ENCODE results near the gene BLOC1S4.

The BLOC1S4 gene

DNA sequence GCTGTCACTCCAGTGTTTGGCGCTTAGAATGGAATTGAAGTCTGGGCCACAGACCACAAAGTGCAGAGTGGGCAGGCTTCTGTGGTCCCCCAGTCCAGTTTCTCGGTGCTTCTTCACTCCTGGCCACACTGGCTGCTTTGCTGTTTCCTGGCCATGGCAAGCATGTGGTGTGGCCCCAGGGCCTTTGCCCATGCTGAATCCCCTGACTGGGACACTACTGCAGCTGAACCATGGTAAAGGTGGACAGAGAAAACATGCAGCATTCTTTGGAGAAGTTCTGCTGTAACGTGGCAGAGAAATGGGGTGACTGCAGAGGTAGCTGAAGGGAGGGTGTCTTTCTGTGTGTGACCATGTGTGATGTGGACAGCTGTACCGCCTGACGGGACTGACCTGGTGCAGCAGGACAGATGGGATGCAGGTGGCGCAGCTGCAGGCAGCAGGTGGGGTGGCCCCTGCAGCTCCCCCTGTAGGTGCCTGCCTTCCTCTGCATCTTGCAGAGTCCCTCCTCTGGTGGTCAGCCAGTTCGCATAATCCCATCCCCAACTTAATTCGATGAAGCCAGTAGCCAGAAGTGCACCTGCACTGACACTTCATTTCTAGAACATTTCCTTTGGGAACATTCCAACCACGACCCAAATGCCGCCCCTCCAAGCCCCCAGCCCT, 35.5 kb upstream of the BLOC1S4 start:
- Histone ChIP-seq H3K9me3 (ENCODE audit: control insufficient read depth, insufficient read depth, low read length) (no peaks in the 10 kb centered on the region), H3K27ac (ENCODE audit: low read depth, low read length) (no peak overlapping the region), H3K36me3 (ENCODE audit: control insufficient read depth, insufficient read depth, low read length) (peaks cover 24% of the 10 kb centered on the region), H3K4me1 (ENCODE audit: control insufficient read depth, insufficient read depth, low read length) (peaks cover 7% of the 10 kb centered on the region), H3K27me3 (ENCODE audit: control insufficient read depth, insufficient read depth, low read length) (no peaks in the 10 kb centered on the region), H3K9ac (ENCODE audit: low read depth, low read length) (no peak overlapping the region), H3K4me3 (ENCODE audit: low read depth, low read length) (no peak overlapping the region)

DNA sequence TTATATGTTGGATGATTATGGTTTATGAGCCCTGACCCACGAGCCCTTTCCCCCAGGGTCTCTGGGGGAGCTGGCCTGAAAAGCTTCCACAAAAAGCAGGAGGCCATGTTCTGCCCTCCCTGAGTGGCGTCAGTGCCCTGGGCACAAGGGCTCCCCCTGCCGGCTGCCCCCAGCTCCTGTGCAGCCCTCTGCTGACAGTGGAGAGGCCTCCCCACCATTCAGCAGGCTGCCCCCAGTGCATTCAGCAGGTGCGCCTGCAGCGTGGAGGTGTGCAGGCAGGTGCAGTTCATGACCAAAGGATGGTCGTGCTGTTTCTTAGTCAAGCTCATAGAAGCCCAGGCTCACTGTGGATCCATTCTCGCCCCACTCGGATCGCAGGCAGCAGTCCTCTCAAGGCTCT, 34.8 kb upstream of the BLOC1S4 start:
- H3K9me3 ChIP-seq (ENCODE audit: control insufficient read depth, insufficient read depth, low read length) = no peaks in the 10 kb centered on the region
- no peaks in the 10 kb centered on the region for H3K27me3 ChIP-seq (ENCODE audit: control insufficient read depth, insufficient read depth, low read length)
- peaks cover 17% of the 10 kb centered on the region for H3K36me3 ChIP-seq (ENCODE audit: control insufficient read depth, insufficient read depth, low read length)
- 0 out of 2 replicates have a peak, but pooled peaks cover 5% of the 10 kb centered on the region for H3K4me1 ChIP-seq (ENCODE audit: control insufficient read depth, insufficient read depth, low read length)
- no peak overlapping the region for H3K27ac ChIP-seq (ENCODE audit: low read depth, low read length)
- no peak overlapping the region for H3K4me3 ChIP-seq (ENCODE audit: low read depth, low read length)
- H3K9ac ChIP-seq (ENCODE audit: low read depth, low read length) = no peak overlapping the region

DNA sequence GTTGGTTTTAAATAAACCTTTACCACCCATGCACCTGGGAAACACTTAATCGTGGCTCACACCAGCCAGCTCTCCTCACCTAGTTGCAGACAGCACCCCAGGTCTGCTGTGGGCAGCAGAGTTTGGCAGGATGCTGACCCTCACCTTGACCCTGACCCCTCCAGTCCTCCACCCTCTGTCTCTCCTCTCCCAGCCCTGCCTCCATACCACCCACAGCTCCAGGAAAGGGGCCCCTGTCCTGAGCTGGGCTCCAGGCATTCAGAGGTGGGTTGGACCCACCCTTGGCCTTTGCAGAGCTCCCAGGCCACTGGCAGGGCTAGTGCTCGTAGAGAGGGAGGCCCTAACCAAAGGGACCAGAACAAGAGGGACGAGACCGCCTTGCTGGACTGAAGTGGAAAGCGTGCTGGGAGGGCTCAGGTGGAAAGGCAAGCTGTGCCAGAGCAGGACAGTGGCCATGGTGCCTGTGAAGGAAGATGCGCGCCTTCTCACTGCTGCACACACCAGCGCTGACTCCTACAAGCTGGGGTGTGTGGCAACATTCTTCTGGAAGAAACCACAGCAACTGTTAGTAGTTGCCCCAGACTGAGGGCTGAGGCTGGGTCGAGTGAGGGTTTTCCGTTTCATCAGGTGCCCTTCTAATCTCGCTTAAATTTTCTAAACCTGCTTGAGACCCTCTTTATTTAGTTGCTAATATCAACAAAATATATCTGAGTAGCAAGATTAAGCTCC, 32.9 kb upstream of the BLOC1S4 start:
- no peaks in the 10 kb centered on the region for H3K27me3 ChIP-seq (ENCODE audit: control insufficient read depth, insufficient read depth, low read length)
- no peak overlapping the region for H3K27ac ChIP-seq (ENCODE audit: low read depth, low read length)
- no peaks in the 10 kb centered on the region for H3K9me3 ChIP-seq (ENCODE audit: control insufficient read depth, insufficient read depth, low read length)

DNA sequence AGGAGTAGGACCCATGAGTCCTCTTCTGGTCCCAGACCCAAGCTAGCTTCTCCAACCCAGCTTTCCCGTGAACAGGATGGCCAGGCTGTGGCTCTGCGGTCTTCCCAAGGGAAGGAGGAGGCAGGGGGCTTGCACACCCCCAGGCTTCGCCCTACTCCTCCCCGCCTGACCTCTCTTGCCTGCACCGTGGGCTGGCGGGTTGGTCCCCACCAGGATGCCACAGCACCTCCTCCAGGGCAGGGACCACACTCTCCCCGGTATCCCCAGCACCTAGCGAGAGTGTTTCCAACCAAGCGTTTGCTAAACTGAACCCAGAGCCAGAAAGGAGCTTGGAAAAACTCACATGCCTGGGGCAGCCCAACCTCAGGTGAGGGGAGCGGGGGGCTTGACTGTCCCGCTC, 31.3 kb upstream of the BLOC1S4 start:
- H3K27ac ChIP-seq (ENCODE audit: low read depth, low read length) = no peak overlapping the region

More for the DNA sequence above, 32.9 kb upstream of the BLOC1S4 start:
- H3K4me1 ChIP-seq (ENCODE audit: control insufficient read depth, insufficient read depth, low read length) = no peaks in the 10 kb centered on the region
- no peaks in the 10 kb centered on the region for H3K36me3 ChIP-seq (ENCODE audit: control insufficient read depth, insufficient read depth, low read length)
- H3K4me3 ChIP-seq (ENCODE audit: low read depth, low read length) = no peak overlapping the region
- H3K9ac ChIP-seq (ENCODE audit: low read depth, low read length) = no peak overlapping the region

DNA sequence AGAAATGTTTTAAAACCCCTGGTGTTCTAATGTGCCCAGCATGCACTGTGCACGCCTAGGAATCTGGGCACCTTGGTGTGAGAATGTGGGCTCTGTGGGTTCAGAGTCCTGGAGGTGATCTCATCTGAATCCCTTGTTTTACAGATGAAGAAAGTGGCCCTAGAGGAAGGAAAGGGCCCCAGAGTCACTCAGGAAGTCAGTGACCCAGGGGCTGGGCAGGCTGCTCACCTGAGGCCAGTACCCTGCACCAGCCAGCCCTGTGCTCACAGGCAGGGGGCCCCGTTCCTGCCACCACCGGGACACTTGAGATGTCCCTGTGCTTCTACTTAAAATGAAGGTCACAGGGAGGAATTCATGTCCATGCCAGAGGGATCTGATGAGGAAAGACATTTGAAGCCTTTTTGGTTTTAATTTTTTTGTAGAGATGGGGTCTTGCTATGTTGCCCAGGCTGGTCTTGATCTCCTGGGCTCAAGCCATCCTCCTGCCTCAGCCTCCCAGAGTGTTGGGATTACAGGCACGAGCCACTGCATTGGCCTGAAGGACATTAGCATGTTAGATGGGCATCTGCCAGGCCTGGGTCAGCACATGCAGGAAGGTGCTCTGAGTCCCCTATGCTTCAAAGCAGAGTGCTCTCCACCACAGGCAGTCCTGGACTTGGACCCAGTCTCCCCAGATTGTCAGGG, 29.7 kb upstream of the BLOC1S4 start:
- Histone ChIP-seq H3K4me1 (ENCODE audit: control insufficient read depth, insufficient read depth, low read length) (peaks cover 10% of the 10 kb centered on the region; the same call in 1 of the 2 replicates), H3K9ac (ENCODE audit: low read depth, low read length) (no peak overlapping the region), H3K9me3 (ENCODE audit: control insufficient read depth, insufficient read depth, low read length) (no peaks in the 10 kb centered on the region), H3K4me3 (ENCODE audit: low read depth, low read length) (no peak overlapping the region), H3K36me3 (ENCODE audit: control insufficient read depth, insufficient read depth, low read length) (no peaks in the 10 kb centered on the region), H3K27me3 (ENCODE audit: control insufficient read depth, insufficient read depth, low read length) (no peaks in the 10 kb centered on the region), H3K27ac (ENCODE audit: low read depth, low read length) (no peak overlapping the region)

More for the DNA sequence above, 31.3 kb upstream of the BLOC1S4 start:
- Histone ChIP-seq H3K36me3 (ENCODE audit: control insufficient read depth, insufficient read depth, low read length) (no peaks in the 10 kb centered on the region), H3K4me1 (ENCODE audit: control insufficient read depth, insufficient read depth, low read length) (peaks cover 10% of the 10 kb centered on the region; the same call in 1 of the 2 replicates), H3K27me3 (ENCODE audit: control insufficient read depth, insufficient read depth, low read length) (no peaks in the 10 kb centered on the region), H3K9me3 (ENCODE audit: control insufficient read depth, insufficient read depth, low read length) (no peaks in the 10 kb centered on the region), H3K9ac (ENCODE audit: low read depth, low read length) (no peak overlapping the region), H3K4me3 (ENCODE audit: low read depth, low read length) (no peak overlapping the region)

DNA sequence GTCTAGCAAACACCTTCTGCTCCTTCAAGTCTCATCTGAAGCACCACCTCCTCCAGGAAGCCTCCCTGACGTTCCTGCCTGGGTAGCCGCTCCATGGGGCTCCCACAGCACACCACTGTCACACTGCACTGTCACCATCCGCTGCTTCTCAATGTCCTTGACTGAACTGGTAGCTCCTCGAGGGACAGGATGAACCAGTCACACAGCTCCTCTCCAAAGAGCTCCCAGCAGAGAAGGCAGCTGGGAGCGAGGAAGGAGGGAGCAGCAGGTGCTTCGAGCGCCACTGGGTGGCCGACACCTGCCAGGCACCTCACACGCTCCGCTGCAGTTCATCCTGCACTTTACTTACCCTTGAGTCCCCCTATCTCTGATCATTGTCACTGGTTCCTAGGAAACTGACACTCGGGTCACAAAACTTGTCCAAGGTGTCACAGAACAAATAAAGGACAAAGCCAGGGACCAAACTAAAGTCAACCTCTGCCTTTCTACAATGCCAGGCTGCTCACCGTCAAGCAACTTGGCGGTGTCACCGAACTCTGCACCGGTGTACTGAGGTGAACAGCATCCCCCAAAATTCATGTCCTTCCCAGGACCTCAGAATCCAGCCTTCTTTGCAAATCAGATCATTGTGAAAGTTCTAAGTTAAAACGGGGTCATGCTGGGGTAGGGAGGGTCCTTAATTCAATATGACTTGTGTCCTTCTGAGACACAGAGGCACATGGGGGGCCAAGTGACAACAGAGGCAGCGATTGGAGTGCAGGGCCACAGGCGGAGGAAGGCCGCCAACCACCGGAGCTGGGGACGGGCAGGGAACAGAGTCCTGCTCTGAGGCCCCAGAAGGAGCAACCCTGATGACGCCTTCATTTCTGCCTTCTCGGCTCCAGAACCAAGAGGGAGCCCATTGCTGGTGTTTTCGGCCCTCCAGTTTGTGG, 27.8 kb upstream of the BLOC1S4 start:
- peak overlapping the region; percentile 76 for H3K27ac ChIP-seq (ENCODE audit: low read depth, low read length)
- no peak overlapping the region for H3K4me3 ChIP-seq (ENCODE audit: low read depth, low read length)
- H3K27me3 ChIP-seq (ENCODE audit: control insufficient read depth, insufficient read depth, low read length) = no peaks in the 10 kb centered on the region
- no peaks in the 10 kb centered on the region for H3K36me3 ChIP-seq (ENCODE audit: control insufficient read depth, insufficient read depth, low read length)
- no peaks in the 10 kb centered on the region for H3K9me3 ChIP-seq (ENCODE audit: control insufficient read depth, insufficient read depth, low read length)
- H3K4me1 ChIP-seq (ENCODE audit: control insufficient read depth, insufficient read depth, low read length) = peaks cover 10% of the 10 kb centered on the region; the same call in 1 of the 2 replicates
- H3K9ac ChIP-seq (ENCODE audit: low read depth, low read length) = no peak overlapping the region

DNA sequence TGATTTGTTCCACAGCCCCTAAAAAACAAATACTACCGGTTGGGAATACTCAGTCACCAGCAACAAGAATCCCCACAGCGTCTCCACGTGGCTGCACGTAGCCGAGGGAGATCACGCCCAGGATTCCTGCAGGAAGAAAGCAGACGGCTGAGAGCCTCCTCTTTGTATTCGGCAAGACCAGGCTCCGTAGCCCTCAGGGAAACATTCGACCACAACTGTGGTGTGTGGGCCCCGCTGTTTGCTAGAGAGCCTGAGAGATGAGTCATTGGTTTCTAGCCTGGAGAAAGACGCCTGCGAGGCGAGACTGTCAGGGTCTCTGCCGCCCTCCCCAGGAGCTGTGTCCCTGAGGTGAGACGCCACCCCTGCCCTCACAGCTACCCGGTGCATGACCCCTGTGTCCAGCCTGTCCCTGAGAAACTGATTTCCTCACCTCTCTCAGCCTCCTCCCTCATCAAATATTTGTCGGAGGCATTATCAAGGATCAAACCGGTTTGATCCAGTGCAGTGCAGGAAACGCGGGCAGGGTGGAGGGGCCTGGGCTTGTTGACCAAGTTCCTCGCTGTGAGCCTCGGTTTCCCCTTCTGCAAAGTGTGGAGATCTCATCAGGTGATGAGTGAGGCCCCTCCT, 27.0 kb upstream of the BLOC1S4 start:
- Histone ChIP-seq H3K4me3 (ENCODE audit: low read depth, low read length) (no peak overlapping the region), H3K9me3 (ENCODE audit: control insufficient read depth, insufficient read depth, low read length) (no peaks in the 10 kb centered on the region), H3K36me3 (ENCODE audit: control insufficient read depth, insufficient read depth, low read length) (no peaks in the 10 kb centered on the region), H3K9ac (ENCODE audit: low read depth, low read length) (no peak overlapping the region), H3K27me3 (ENCODE audit: control insufficient read depth, insufficient read depth, low read length) (no peaks in the 10 kb centered on the region), H3K27ac (ENCODE audit: low read depth, low read length) (peak overlapping the region; percentile 76), H3K4me1 (ENCODE audit: control insufficient read depth, insufficient read depth, low read length) (peaks cover 10% of the 10 kb centered on the region; the same call in 1 of the 2 replicates)

DNA sequence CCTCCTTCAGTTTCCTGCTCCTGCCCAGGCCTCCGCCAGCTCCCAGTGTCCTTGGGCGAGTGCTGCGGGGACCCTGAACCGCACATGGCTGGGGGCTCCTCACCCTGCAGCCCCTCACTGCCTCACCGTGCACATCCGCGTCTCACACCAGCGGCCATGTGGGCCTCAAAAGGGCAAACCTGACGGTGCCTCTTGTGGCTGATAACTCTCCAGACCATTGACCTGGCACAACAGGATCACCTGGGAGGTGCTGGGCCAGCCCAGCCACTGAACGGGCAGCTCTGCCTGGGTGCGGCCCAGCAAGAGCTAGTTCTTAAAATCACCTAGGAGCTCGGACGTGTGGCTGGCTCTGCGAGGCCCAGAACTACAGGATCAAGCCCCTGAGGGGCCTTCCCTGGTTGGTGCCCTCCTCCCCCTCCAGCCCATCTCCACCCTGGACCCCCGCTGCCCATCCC, 26.4 kb upstream of the BLOC1S4 start:
- Histone ChIP-seq H3K36me3 (ENCODE audit: control insufficient read depth, insufficient read depth, low read length) (no peaks in the 10 kb centered on the region), H3K9ac (ENCODE audit: low read depth, low read length) (no peak overlapping the region), H3K4me1 (ENCODE audit: control insufficient read depth, insufficient read depth, low read length) (peaks cover 10% of the 10 kb centered on the region; the same call in 1 of the 2 replicates)

DNA sequence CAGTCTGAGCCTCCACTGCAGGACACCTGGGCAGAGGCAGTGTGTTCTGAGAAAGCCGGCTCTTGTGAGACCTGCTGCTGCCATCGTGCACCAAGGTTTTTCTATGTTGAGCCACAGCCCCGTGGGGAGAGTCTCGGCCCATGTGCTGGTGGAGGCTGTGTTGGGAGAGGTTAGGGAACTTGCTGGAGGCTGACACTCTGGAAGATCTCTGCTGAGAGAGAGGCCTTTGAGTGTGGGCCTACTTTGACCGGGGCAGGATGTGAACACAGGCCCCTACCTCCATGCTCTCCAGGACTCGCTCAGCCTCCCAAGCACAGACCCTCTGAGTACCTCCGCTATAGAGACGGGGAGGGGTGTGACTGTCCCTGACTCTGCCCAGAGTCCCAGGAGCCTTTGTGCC, 23.6 kb upstream of the BLOC1S4 start:
- Histone ChIP-seq H3K4me1 (ENCODE audit: control insufficient read depth, insufficient read depth, low read length) (peaks cover 10% of the 10 kb centered on the region; the same call in 1 of the 2 replicates), H3K27me3 (ENCODE audit: control insufficient read depth, insufficient read depth, low read length) (no peaks in the 10 kb centered on the region), H3K9ac (ENCODE audit: low read depth, low read length) (no peak overlapping the region), H3K36me3 (ENCODE audit: control insufficient read depth, insufficient read depth, low read length) (no peaks in the 10 kb centered on the region), H3K9me3 (ENCODE audit: control insufficient read depth, insufficient read depth, low read length) (no peaks in the 10 kb centered on the region), H3K27ac (ENCODE audit: low read depth, low read length) (no peak overlapping the region), H3K4me3 (ENCODE audit: low read depth, low read length) (no peak overlapping the region)

More for the DNA sequence above, 26.4 kb upstream of the BLOC1S4 start:
- H3K27ac ChIP-seq (ENCODE audit: low read depth, low read length) = peak overlapping the region; percentile 76
- H3K9me3 ChIP-seq (ENCODE audit: control insufficient read depth, insufficient read depth, low read length) = no peaks in the 10 kb centered on the region
- no peak overlapping the region for H3K4me3 ChIP-seq (ENCODE audit: low read depth, low read length)
- no peaks in the 10 kb centered on the region for H3K27me3 ChIP-seq (ENCODE audit: control insufficient read depth, insufficient read depth, low read length)

DNA sequence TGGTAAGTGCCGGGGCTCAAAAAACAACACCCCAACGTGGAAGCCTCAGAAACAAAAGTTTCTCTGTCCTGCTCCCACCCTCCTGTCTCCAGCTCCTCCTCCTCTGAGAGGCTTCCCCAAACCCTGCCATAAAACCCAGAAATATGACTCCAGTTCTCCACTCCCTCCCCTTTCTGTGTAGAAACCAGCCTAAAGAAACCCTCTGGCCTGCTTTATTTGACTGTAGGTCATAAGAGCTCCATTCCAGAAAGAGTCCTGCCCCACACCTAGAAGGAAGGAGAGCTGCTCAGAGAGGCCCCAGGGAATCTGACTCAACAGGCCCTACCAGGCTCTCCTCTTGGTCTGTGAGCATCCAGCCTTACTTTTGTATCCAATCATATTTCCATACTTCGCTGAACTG, 23.2 kb upstream of the BLOC1S4 start:
- no peaks in the 10 kb centered on the region for H3K36me3 ChIP-seq (ENCODE audit: control insufficient read depth, insufficient read depth, low read length)
- H3K4me1 ChIP-seq (ENCODE audit: control insufficient read depth, insufficient read depth, low read length) = peaks cover 10% of the 10 kb centered on the region; the same call in 1 of the 2 replicates
- H3K9me3 ChIP-seq (ENCODE audit: control insufficient read depth, insufficient read depth, low read length) = no peaks in the 10 kb centered on the region
- no peak overlapping the region for H3K9ac ChIP-seq (ENCODE audit: low read depth, low read length)
- H3K4me3 ChIP-seq (ENCODE audit: low read depth, low read length) = no peak overlapping the region
- H3K27ac ChIP-seq (ENCODE audit: low read depth, low read length) = no peak overlapping the region
- H3K27me3 ChIP-seq (ENCODE audit: control insufficient read depth, insufficient read depth, low read length) = no peaks in the 10 kb centered on the region
